22Rv1 (cell line): ENCODE data around the gene CSGALNACT2.

Experiments
- H3K27ac ChIP-seq: fragments of 450-650 bp; 2 replicates; pipeline ENCODE4 v1.5.1; 2017
- CTCF ChIP-seq: fragments of 450-650 bp; IDR thresholded peaks from 2 replicates; pipeline ENCODE4 v1.5.1; 2017; ENCODE audit warnings: mild to moderate bottlenecking
- ZFX ChIP-seq: fragments of 450-650 bp; IDR thresholded peaks from 2 replicates; pipeline ENCODE4 v1.6.1; 2017; ENCODE audit warnings: antibody characterized with exemption, borderline replicate concordance

CSGALNACT2 gene

DNA sequence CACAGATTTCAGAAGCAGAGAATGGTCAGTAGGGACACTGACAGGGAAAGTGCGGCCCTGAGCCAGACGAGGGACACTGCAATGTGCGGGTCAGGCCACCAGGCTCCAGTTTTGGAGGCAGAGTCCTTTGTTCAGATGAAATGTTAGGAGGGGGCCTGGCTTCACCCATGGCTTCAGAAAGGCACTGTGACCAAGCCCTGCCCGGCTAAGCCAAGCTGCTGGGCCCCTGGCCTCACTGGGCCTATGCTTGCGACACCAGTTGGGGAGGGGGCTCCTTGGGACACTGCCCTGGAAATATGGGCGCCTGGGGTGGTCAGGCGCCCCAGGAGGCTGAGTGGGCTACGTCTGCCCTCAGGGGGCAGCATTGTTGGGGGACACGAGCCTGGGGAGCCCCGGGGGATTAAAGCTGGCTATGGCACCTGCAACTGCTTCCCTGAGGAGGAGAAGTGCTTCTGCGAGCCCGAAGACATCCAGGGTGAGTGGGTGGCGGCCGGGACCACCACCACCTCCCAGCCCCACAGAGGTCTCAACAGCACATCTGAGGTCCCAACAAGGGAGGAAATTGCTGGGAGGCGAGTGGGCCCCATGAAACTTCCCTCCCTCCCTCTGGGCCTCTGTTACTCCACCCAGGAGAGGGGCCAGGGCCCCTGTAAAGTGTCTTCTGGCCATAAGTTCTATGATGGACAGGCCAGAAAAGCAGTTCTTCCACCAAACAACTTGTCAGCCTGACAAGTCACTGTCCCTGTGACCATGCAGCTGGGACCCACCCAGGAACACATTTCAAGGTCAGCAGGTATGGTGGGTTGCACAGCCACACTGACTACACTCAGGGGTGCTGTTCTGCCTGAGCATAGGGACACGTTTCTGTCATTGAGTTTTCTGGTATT, 24.8 kb upstream of the CSGALNACT2 start:
- TF ChIP-seq CTCF (no peak), ZFX (no peak)
- H3K27ac ChIP-seq, result no peak overlapping the region

DNA sequence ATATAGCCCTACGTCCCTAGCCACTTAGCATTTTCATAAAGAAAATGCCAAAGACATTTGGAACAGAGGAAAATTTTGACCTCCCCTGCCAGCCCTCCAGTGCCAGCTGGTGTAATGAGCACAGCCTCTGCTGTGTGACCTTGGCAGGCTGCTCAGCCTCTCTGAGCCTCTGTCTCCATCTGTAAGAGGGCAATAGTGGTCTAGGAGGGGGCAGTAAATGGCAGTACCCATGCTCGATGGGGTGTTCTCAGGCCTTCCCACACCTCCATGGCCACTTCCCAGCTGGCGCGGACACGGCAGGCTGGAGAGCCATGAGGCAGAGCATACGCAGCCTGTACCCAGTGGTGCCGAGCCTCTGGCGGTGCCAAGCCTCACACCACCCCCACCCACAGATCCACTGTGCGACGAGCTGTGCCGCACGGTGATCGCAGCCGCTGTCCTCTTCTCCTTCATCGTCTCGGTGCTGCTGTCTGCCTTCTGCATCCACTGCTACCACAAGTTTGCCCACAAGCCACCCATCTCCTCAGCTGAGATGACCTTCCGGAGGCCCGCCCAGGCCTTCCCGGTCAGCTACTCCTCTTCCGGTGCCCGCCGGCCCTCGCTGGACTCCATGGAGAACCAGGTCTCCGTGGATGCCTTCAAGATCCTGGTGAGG, 24.0 kb upstream of the CSGALNACT2 start:
- TF ChIP-seq ZFX (no peak), CTCF (no peak)
- no peak overlapping the region for H3K27ac ChIP-seq

DNA sequence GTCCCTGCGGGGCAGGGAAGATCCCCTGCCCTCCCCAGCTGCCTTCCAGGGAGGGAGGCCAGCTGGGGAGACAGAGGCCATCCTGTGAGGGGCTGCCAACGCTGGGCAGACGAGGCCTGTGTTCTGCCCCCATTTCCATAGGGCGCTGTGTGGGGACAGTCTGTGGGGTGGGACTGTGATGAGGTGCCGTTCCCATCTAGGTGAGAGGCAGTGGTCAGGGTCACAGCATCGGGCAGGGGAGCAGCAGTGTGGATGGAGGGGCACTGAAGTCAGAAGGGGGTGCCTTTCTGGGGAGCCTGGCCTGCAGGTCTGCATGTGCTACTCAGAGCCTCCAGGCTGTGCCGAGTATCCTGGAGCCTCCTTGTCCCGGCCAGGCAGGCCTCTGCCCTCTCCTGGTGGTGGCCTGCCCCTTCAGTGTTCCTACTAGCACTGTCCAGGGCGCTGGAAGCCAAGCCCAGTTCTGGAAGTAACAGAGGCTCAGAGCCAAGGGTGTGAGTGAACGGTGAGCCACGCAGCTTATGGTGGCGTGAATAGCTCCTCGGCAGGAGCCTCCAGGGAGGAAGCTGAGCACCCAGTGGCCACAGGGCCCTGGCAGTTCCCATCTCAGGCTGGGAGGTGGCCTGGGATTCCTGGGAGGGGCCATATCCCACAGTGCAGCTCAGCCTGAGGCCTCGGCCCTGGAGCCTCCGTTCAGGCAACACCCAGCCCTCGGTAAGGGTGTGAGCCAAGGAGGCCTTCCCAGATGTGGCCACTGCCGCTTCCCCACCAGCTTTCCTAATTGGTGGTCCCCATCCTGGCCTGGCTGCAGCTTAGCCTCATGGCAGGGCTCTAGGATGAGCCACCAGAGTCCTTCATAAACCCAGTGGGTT, 23.3 kb upstream of the CSGALNACT2 start:
- TF ChIP-seq ZFX (no peak), CTCF (no peak)
- H3K27ac ChIP-seq, result no peak overlapping the region

GRCh38 chr10:43115881-43116595, 22.2 kb upstream of the CSGALNACT2 start:
- TF ChIP-seq CTCF (no peak), ZFX (no peak)
- H3K27ac ChIP-seq, result no peak overlapping the region

- TF ChIP-seq ZFX, result no peak
- TF ChIP-seq CTCF, result no peak
- no peak overlapping the region for H3K27ac ChIP-seq
Observed at GRCh38 chr10:43116596-43116995, 21.6 kb upstream of the CSGALNACT2 start.

DNA sequence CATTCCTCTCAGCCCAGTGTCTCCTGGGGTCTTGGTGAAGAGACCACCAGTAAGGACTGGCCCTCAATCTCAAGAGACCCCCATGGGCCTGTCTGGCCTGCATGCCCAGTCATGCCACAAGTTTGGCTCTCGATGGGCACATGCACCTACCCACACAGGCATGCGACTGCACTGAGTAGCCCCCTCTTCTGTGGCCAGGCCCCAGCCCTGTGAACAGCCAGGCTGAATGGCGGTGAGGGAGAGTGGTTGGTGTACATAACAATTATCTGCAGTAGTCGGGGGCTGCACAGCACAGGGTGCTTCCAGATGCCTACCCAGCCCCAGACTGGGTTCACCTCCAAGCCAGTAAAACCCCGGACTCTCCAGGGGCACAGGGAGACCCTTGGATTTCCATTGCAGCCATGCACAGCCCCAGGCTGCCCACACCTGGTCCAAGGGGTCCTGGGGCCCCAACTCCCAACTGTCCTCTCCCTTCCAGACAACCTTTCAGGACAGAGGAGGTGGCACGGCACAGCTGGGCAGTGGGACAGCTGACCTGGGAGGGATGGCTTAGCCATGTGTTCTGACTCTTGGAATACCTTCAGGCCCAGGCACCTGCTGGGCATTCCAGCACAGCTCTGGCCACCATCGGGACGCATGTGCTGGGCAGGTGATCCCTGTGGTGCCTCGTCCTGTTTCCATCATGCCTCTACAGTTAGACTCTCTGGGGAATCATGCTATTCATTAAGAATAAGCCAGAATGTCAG, 21.0 kb upstream of the CSGALNACT2 start:
- no peak for TF ChIP-seq CTCF
- TF ChIP-seq ZFX, result no peak
- no peak overlapping the region for H3K27ac ChIP-seq
